DMS53 (cell line): ENCODE data around the gene GORASP1.
"Not testable (repeated sequence)": the region's sequence is repeated elsewhere in the genome, so short reads cannot be mapped to it uniquely, and the experiment has no call there.

Experiments used
- DNase-seq: peaks from one replicate; lab custom pipeline; 2025; lab: John Stamatoyannopoulos, UW

GORASP1 gene

DNA sequence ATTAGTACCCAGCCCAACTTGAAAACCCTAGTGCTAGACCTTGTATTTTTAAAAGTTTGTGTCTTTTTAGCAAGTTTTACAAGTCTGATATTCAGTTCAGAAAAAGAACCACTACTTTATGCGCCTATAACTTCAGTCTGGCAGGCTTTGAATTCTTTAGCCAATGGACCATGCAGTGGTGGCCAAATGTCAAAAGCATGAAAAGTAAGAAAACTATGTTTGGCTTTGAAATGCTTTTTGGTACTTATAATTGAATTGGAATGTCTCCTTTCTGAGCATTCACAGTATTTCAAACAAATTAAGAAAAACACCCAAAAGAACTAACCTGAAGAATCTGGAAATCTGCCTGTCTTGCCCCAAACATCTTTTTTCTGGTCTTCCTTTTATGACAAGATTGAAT, 42.8 kb downstream of the GORASP1 start:
- no peak for DNase-seq

DNA sequence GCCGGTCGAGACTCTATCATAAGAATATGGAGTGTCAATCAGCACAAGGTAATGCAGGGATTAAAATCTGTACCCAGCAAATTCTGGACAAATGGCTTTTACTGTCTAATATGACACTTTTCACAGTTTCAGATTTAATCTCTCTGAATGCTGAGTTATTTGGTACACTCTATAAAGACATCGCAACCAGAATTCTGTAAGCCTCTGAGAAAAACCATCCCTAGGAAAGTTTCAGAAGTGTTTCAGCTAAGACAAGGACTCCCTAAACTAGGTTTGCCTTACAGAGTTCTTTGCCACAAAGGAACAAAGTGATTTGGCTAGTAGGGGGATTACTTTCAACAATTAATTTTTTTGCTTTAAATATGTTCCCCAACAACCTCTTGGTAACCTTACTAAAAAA, 44.3 kb downstream of the GORASP1 start:
- DNase-seq: no peak

DNA sequence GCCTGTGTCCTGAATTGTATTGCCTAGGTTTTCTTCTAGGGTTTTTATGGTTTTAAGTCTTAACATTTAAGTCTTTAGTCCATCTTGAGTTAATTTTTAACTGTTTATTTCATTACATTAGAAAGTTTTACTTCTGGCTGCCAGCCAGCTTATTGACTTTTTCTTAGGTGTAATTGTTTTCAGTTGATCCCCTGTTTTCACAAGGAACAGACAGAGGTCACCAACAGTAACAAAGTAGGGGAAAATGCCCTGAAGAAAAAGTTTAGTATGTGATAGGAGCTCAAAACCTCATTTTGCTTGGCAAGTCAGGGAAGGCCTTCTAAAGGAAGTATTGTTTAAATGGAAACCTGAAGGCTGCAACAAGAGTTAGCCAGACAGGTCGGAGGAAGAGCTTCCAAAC, 45.2 kb downstream of the GORASP1 start:
- DNase-seq: no peak

DNA sequence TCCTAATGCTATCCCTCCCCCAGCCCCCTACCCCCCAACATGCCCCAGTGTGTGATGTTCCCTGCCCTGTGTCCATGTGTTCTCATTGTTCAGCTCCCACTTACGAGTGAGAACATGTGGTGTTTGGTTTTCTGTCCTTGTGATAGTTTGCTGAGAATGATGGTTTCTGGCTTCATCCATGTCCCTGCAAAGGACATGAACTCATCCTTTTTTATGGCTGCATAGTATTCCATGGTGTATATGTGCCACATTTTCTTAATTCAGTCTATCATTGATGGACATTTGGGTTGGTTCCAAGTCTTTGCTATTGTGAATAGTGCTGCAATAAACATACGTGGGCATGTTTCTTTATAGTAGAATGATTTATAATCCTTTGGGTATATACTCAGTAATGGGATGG, 46.2 kb downstream of the GORASP1 start:
- not testable (repeated sequence) for DNase-seq

DNA sequence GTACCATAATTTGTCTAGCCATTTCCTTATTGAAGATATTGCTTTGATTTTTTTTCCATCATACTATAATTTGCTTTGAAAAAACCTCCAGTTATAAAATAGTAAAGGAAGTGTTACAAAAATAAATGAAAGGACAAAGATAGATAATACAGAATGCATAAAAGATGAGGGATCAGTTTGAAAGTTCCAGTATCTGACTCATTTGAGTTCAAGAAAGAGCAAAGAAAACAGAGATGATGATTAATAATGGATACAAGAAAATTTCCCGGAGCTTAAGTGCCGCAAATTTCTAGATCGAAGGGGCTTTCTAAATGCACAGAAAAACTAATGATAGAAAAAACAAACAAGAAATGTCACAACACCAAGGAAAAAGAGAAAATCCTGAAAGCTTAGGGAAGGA, 51.3 kb downstream of the GORASP1 start:
- DNase-seq: no peak

DNA sequence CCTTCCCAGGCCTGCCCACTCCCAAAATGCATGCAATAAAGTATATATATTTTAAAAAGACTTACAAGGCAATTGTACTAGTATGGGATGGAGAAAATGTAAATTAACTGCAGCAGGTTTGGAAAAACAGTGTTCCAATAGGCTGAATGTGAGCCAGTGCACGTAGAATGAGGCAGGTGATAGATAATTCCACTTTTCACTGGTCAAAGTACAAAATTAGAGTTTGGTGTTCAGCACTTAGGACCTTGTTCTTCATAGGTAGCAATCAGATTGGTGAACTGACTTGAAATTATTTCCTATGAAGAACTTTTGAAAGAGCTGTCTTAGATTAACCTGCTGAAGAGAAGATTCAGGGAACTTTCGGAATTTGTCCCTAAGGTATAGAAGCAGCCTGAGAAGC, 53.7 kb downstream of the GORASP1 start:
- no peak for DNase-seq

DNA sequence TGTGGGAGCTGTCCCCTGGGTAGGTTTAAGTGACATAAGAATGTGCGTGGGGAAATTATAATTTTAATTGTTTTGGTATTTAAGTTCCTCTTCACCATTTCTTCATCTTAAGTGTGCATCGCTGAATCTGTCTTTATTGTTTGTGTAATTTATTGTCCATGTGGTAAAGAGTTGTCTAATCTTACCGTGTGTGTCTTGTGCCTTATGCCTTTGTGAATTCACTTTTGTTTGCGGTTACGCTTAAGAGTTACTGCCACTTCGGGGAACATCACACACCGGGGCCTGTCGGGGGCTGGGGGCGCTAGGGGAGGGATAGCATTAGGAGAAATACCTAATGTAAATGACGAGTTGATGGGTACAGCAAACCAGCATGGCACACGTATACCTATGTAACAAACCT, 54.8 kb downstream of the GORASP1 start:
- no peak for DNase-seq

DNA sequence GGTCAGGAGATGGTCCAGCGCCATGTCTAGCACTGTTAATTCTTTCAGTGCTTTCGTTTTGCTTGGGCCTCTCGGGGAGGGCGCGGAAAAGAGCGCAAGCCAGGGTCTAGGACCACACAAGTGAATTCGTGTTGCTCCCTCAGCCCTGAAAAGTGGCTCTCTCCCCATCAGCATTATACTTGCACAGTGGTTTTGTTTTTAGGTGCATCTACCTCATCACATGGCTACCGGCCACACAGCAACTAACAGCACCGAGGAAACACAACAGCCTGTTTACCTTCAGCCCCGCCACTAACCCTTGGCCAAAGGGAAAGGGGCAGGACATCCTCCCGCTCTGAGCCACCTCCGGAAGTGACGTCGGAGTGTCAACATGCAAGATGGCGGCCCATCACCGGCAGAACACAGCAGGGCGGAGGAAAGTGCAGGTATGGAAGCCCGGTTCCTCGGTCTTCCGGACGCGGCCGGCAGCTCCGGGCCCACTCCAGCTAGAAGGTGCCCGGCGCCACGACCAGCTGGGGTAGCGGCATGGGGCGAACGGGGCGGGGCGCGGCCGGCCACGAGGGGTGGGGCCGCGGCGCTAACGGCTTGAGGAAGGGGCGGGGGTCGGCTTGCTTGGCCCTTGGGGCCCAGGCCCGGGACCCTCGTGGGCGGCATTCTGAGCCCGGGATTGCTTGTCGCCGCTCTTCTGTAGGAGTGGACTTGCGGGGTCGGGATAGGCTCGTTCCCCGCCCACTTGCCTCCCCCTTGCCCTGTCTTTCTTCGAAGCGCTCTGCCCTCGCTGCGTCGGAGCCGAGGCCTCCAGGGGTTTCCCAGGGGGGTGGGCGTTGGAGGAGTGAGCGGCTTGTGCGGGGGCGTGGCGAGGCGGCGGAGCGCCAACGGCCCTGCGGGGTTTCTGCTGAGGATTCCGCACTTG, 55.5 kb downstream of the GORASP1 start, which contains the start of the genes SCN11A and WDR48:
SCN11A (minus strand) TSS at position 296 of the 913 bp plus-strand sequence. CDS start 101,582 bp downstream, outside the sequence.
WDR48 (plus strand) TSS at position 368 of the 913 bp plus-strand sequence; CDS start at position 378, 10 bp downstream.
- DNase-seq: peak; percentile 87

DNA sequence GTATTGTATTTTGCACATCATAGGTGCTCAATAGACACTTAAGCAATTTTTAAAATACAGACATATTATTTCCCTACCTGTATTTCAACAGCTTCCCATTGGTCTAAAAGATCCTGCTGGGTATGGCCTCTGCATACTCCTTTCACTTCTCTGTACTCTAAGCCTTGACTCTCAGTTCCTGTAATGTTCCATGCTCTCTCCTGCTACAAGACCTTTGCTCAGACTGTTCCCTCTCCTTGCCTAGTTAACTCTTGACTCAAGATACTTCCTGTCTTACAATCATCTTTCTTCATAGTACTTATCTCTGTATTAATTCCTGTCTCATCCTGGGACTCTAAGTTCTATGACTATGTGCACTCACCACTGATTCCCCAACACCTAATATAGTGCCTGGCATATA, 57.4 kb downstream of the GORASP1 start:
- no peak for DNase-seq
